Left lung (tissue), 10 donors: ENCODE results near the gene CRIM1. TPM values are rescaled to one million over a fixed set of nuclear protein-coding genes. Genes with fewer than 3 reads are reported as not detected.

ENCODE experiments used
- ATAC-seq: fragments of 200-7000 bp; cut with Tn5 transposase; one replicate; pipeline ENCODE4 v1.9.1; 2020; ENCODE audit warnings: moderate library complexity
- DNase-seq, 4 donors: peaks; one replicate each; pipeline ENCODE4 v3.0.0-alpha.2; 2013 to 2020
- H3K27ac ChIP-seq, 2 donors: fragments of 200-600 bp; sonication (generic) in 1 of 2; one replicate each; pipeline versions ENCODE4 v1.5.0 to v1.8.0; 2020 to 2021
- H3K27me3 ChIP-seq, 2 donors: fragments of 200-600 bp; sonication (generic) in 1 of 2; one replicate each; pipeline versions ENCODE4 v1.5.0 to v1.8.0; 2020 to 2021
- H3K36me3 ChIP-seq, 2 donors: fragments of 200-600 bp; sonication (generic) in 1 of 2; one replicate each; pipeline versions ENCODE4 v1.5.0 to v1.8.0; 2020 to 2021
- H3K4me1 ChIP-seq, 2 donors: fragments of 200-600 bp; one replicate each; pipeline ENCODE4 v1.8.0; 2021
- H3K4me3 ChIP-seq, 2 donors: fragments of 200-600 bp; sonication (generic) in 1 of 2; one replicate each; pipeline versions ENCODE4 v1.5.0 to v1.8.0; 2020 to 2021; ENCODE audit warnings: mild to moderate bottlenecking in 1 of 2
- H3K9me3 ChIP-seq, 2 donors: fragments of 200-600 bp; sonication (generic) in 1 of 2; one replicate each; pipeline versions ENCODE4 v1.5.0 to v1.8.0; 2020 to 2021
- CTCF ChIP-seq, 2 donors: fragments of 200-600 bp; sonication (generic) in 1 of 2; IDR thresholded peaks; one replicate each; pipeline versions ENCODE4 v1.5.0 to v1.8.0; 2021; ENCODE audit warnings: antibody characterized with exemption in 2 of 2
- intact Hi-C, 2 donors: fragments of 100-400 bp; cut with DNase I; formaldehyde crosslinking; loops; one replicate each; pipeline versions ENCODE4 v1.11.2 to v1.14.2; 2022
- polyA plus RNA-seq, 6 donors: library from polyadenylated mRNA; unstranded; fragments of 120-200 nt; gene quantifications; one replicate each; pipeline ENCODE4 v1.2.1, GENCODE V29; 2013; ENCODE audit not compliant: insufficient read length in 6 of 6
- total RNA-seq, 2 donors: library from RNA; stranded (reverse); fragmentation: NEBNext Ultra II Directional; extraction: Animal tissue kit (Norgen Biotek cat#: 25700); gene quantifications; one replicate each; pipeline ENCODE4 v1.2.1, GENCODE V29; 2021
- donor health status: DM: no; HTN: yes; CAD: no.
- donor health status: DM: no; HTN: no; CAD: no.

The CRIM1 gene
- total and polyA plus RNA-seq, 8 donors = 28.7 to 72.9 (median 31.4) TPM

- Histone ChIP-seq H3K36me3 (no peaks in the 10 kb centered on the region), H3K27ac (no peak overlapping the region), H3K4me3 (no peak overlapping the region), H3K4me1 (peaks cover 24 to 46% of the 10 kb centered on the region in 2 donors), H3K27me3 (no peaks in the 10 kb centered on the region), H3K9me3 (no peaks in the 10 kb centered on the region)
- ATAC-seq = no peak
- intact Hi-C loops = no loop called here
- no peak for DNase-seq
- TF ChIP-seq CTCF (IDR thresholded peaks at IDR 0.05) = no peak
Measured at GRCh38 chr2:36458106-36458505, 102.5 kb downstream of the CRIM1 start.

GRCh38 chr2:36459725-36460137 is 104.2 kb downstream of the CRIM1 start:
- DNase-seq (peak in 1 of 4 donors; percentile 54), ATAC-seq (peak; percentile 69)
- H3K36me3 ChIP-seq = peaks cover 0 to 1% of the 10 kb centered on the region in 2 donors
- H3K4me1 ChIP-seq = peaks cover 24 to 46% of the 10 kb centered on the region in 2 donors
- H3K4me3 ChIP-seq = no peak overlapping the region
- no peaks in the 10 kb centered on the region for H3K27me3 ChIP-seq
- peak in 1 of 2 donors; percentile 28 for TF ChIP-seq CTCF (IDR thresholded peaks at IDR 0.05)
- H3K27ac ChIP-seq = no peak overlapping the region
- intact Hi-C loops = no loop called here
- no peaks in the 10 kb centered on the region for H3K9me3 ChIP-seq

GRCh38 chr2:36461039-36461681 is 105.6 kb downstream of the CRIM1 start:
- H3K27ac ChIP-seq = peak overlapping the region in 1 of 2 donors; percentile 10
- peak; percentile 59 for ATAC-seq
- no peaks in the 10 kb centered on the region for H3K9me3 ChIP-seq
- no peak overlapping the region for H3K4me3 ChIP-seq
- H3K4me1 ChIP-seq = peaks cover 19 to 38% of the 10 kb centered on the region in 2 donors
- no peak for DNase-seq
- no peaks in the 10 kb centered on the region for H3K27me3 ChIP-seq
- TF ChIP-seq CTCF (IDR thresholded peaks at IDR 0.05) = no peak
- H3K36me3 ChIP-seq = peaks cover 0 to 5% of the 10 kb centered on the region in 2 donors
- intact Hi-C loops = no loop called here

GRCh38 chr2:36462311-36462935 is 106.8 kb downstream of the CRIM1 start:
- intact Hi-C loops = no loop called here
- ATAC-seq = peak; percentile 84
- H3K27ac ChIP-seq = no peak overlapping the region

More at GRCh38 chr2:36462311-36462935, 106.8 kb downstream of the CRIM1 start:
- no peaks in the 10 kb centered on the region for H3K27me3 ChIP-seq
- H3K4me1 ChIP-seq = peaks cover 11 to 27% of the 10 kb centered on the region in 2 donors
- TF ChIP-seq CTCF (IDR thresholded peaks at IDR 0.05) = no peak
- peaks cover 0 to 10% of the 10 kb centered on the region in 2 donors for H3K36me3 ChIP-seq
- no peaks in the 10 kb centered on the region for H3K9me3 ChIP-seq
- DNase-seq = no peak
- H3K4me3 ChIP-seq = no peak overlapping the region
